Measurements from ENCODE around the gene R3HDM1.
"Not testable (repeated sequence)": the region's sequence is repeated elsewhere in the genome, so short reads cannot be mapped to it uniquely, and the experiment has no call there.

Gene R3HDM1

DNA sequence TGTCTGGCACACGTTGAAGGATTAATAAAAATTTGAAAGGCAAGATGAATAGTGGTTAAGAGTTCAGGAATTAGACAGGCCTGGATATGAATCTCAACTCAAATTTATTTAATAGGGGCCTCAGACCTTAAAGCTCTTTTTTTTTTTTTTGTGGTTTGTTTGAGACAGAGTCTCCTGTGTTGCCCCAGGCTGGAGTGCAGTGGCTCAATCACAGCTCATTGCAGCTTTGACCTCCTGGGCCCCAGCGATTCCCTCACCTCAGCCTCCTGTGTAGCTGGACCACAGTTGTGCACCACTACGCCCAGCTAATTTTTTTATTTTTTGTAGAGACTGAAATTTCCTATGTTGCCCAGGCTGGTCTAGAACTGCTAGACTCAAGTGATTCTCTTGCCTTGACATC, 3.3 kb upstream of the R3HDM1 start:
- Histone ChIP-seq H3K9me3 (ENCODE audit: insufficient read depth, low read length) (no peaks in the 10 kb centered on the region), H3F3A (ENCODE audit: insufficient read depth) (peaks cover 5% of the 10 kb centered on the region; the same call in 1 of the 2 replicates), H3K9me2 (replicated peaks; ENCODE audit: insufficient read depth, low read length) (no peaks in the 10 kb centered on the region), H3K79me2 (ENCODE audit: insufficient read depth, low read length) (peaks cover 73% of the 10 kb centered on the region), H3K4me2 (ENCODE audit: low read depth, low read length, poor library complexity, severe bottlenecking) (peak overlapping the region; percentile 85), H3K4me3 (ENCODE audit: insufficient read depth, low read length, poor library complexity, severe bottlenecking) (no peak overlapping the region), H3K27ac (ENCODE audit: low read depth, low read length) (no peak overlapping the region), H4K20me1 (ENCODE audit: low read depth, low read length) (0 out of 2 replicates have a peak, but pooled peaks cover 4% of the 10 kb centered on the region), H3K36me3 (ENCODE audit: low read length) (peaks cover 6% of the 10 kb centered on the region; the same call in 1 of the 2 replicates), H3K9ac (ENCODE audit: low read length) (no peak overlapping the region), H2AFZ (ENCODE audit: low read depth, low read length, severe bottlenecking) (no peak overlapping the region), H3K27me3 (ENCODE audit: low read length) (no peaks in the 10 kb centered on the region)
- TF ChIP-seq, protein P1, sequence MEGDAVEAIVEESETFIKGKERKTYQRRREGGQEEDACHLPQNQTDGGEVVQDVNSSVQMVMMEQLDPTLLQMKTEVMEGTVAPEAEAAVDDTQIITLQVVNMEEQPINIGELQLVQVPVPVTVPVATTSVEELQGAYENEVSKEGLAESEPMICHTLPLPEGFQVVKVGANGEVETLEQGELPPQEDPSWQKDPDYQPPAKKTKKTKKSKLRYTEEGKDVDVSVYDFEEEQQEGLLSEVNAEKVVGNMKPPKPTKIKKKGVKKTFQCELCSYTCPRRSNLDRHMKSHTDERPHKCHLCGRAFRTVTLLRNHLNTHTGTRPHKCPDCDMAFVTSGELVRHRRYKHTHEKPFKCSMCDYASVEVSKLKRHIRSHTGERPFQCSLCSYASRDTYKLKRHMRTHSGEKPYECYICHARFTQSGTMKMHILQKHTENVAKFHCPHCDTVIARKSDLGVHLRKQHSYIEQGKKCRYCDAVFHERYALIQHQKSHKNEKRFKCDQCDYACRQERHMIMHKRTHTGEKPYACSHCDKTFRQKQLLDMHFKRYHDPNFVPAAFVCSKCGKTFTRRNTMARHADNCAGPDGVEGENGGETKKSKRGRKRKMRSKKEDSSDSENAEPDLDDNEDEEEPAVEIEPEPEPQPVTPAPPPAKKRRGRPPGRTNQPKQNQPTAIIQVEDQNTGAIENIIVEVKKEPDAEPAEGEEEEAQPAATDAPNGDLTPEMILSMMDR (IDR thresholded peaks at IDR 0.05; ENCODE audit: insufficient read depth, low read length, poor library complexity, severe bottlenecking) = no peak
- no peak for TF ChIP-seq EZH2phosphoT487 (conservative IDR thresholded peaks at IDR 0.05; ENCODE audit: low read length)

DNA sequence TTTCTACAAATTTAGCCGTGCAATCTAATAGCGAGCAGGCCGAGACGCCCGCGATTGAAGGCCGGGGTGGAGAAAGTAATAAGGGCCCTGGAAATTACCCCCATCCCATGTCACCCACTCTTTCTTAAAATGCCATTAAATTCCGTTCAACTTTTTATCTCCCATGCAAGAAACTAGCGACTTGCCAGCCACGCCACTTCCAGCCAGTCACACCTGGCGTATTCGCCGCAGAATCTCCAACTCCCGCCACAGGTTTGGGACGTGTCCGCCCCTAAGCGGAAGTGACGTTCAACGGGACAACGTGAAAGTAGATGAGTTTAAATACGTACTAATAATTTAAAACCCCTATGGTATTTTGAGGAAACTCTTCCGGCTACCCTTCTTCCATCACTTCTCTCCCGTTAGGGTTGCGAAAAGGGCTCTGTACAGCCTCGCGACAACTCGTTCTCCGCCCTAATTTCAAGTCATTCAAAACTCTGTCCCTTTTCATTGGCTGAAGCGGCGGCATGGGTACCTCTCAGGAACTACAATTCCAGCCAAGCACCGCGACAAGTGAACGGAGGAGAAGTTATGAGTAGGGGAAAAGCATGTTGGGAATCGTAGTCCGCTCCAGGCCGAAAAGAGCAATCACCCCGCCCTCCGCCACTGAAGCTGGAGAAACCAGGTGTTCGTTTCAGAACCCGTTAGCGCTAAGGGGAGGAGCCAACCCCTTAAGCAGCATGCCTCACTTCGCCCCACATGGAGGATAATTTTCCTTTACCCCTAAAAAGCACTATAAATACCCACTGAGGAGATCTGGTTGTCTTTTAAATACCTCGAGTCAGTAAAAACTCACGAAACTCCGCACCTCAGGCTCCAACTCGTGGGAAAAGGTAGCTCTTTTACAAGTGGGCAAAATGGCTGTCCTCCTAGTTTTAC, 712 bp upstream of the R3HDM1 start, which contains the start of gene ZRANB3:
TSS of gene ZRANB3 (minus strand) at position 906 of the 918 bp plus-strand sequence.
- Histone ChIP-seq H3K4me2 (ENCODE audit: low read depth, low read length, poor library complexity, severe bottlenecking) (peak within 1 kb of the TSS; percentile 85), H4K20me1 (ENCODE audit: low read depth, low read length) (peaks cover 15% of the 10 kb centered on the region; the same call in 1 of the 2 replicates), H3K4me3 (ENCODE audit: insufficient read depth, low read length, poor library complexity, severe bottlenecking) (peak within 1 kb of the TSS; percentile 96), H3F3A (ENCODE audit: insufficient read depth) (peaks cover 5% of the 10 kb centered on the region; the same call in 1 of the 2 replicates), H3K9me2 (replicated peaks; ENCODE audit: insufficient read depth, low read length) (no peaks in the 10 kb centered on the region), H3K9me3 (ENCODE audit: insufficient read depth, low read length) (no peaks in the 10 kb centered on the region), H3K27ac (ENCODE audit: low read depth, low read length) (peak within 1 kb of the TSS; percentile 81), H3K27me3 (ENCODE audit: low read length) (no peaks in the 10 kb centered on the region), H3K9ac (ENCODE audit: low read length) (peak within 1 kb of the TSS; percentile 88), H3K36me3 (ENCODE audit: low read length) (no peaks in the 10 kb centered on the region), H3K79me2 (ENCODE audit: insufficient read depth, low read length) (peaks cover 75% of the 10 kb centered on the region), H2AFZ (ENCODE audit: low read depth, low read length, severe bottlenecking) (peak within 1 kb of the TSS; percentile 65)
- no peak for TF ChIP-seq EZH2phosphoT487 (conservative IDR thresholded peaks at IDR 0.05; ENCODE audit: low read length)
- TF ChIP-seq, protein P1 (IDR thresholded peaks at IDR 0.05; ENCODE audit: insufficient read depth, low read length, poor library complexity, severe bottlenecking) = no peak

DNA sequence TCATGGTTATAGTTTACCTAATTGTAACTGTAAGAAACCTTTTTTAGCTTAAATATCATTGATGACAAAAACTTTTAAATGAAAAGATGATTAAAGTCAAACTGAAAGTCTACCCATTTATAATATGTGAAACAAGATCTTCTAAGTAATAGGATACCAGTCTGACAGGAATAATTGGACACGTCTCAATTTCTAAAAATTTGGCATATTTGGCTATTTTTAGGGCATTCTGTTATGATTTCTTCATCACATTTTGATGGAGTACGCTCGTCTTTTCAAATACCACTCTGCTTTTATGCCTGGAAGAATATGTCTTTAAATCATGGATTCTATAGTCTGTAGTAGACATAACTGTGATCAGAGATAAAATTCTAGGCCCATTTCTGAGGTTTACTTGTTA, 1.3 kb downstream of the R3HDM1 start:
- no peak overlapping the region for H3K27ac ChIP-seq (ENCODE audit: low read depth, low read length)
- H4K20me1 ChIP-seq (ENCODE audit: low read depth, low read length) = peaks cover 15% of the 10 kb centered on the region; the same call in 1 of the 2 replicates
- H3K9ac ChIP-seq (ENCODE audit: low read length) = peak overlapping the region; percentile 88
- H3K27me3 ChIP-seq (ENCODE audit: low read length) = no peaks in the 10 kb centered on the region
- H3F3A ChIP-seq (ENCODE audit: insufficient read depth) = peaks cover 5% of the 10 kb centered on the region; the same call in 1 of the 2 replicates
- peak overlapping the region; percentile 85 for H3K4me2 ChIP-seq (ENCODE audit: low read depth, low read length, poor library complexity, severe bottlenecking)
- peaks cover 82% of the 10 kb centered on the region for H3K79me2 ChIP-seq (ENCODE audit: insufficient read depth, low read length)
- no peaks in the 10 kb centered on the region for H3K9me2 ChIP-seq (replicated peaks; ENCODE audit: insufficient read depth, low read length)
- H3K4me3 ChIP-seq (ENCODE audit: insufficient read depth, low read length, poor library complexity, severe bottlenecking) = peak overlapping the region; percentile 96
- H2AFZ ChIP-seq (ENCODE audit: low read depth, low read length, severe bottlenecking) = no peak overlapping the region
- no peaks in the 10 kb centered on the region for H3K9me3 ChIP-seq (ENCODE audit: insufficient read depth, low read length)
- TF ChIP-seq, protein P1 (IDR thresholded peaks at IDR 0.05; ENCODE audit: insufficient read depth, low read length, poor library complexity, severe bottlenecking) = no peak
- no peak for TF ChIP-seq EZH2phosphoT487 (conservative IDR thresholded peaks at IDR 0.05; ENCODE audit: low read length)
- no peaks in the 10 kb centered on the region for H3K36me3 ChIP-seq (ENCODE audit: low read length)

DNA sequence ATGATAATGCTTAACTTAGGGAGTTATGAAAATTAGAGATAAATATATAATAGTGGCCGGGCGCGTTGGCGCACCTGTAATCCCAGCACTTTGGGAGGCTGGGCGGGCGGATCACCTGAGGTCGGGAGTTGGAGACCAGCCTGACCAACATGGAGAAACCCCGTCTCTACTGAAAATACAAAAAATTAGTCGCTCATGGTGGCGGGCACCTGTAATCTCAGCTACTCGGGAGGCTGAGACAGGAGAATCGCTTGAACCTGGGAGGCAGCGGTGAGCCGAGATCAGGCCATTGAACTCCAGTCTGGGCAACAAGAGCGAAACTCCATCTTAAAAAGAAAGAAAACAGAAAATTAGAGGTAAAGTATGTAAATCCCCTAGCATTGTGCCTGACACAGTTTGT, 2.3 kb downstream of the R3HDM1 start:
- not testable (repeated sequence) for H3K4me3 ChIP-seq (ENCODE audit: insufficient read depth, low read length, poor library complexity, severe bottlenecking); H3K9ac ChIP-seq (ENCODE audit: low read length); H3K27me3 ChIP-seq (ENCODE audit: low read length); H3K9me2 ChIP-seq (replicated peaks; ENCODE audit: insufficient read depth, low read length); H2AFZ ChIP-seq (ENCODE audit: low read depth, low read length, severe bottlenecking); H3K9me3 ChIP-seq (ENCODE audit: insufficient read depth, low read length); H3F3A ChIP-seq (ENCODE audit: insufficient read depth); H3K36me3 ChIP-seq (ENCODE audit: low read length); H3K27ac ChIP-seq (ENCODE audit: low read depth, low read length)
- Histone ChIP-seq H3K79me2 (ENCODE audit: insufficient read depth, low read length) (peaks cover 82% of the 10 kb centered on the region), H4K20me1 (ENCODE audit: low read depth, low read length) (peaks cover 15% of the 10 kb centered on the region; the same call in 1 of the 2 replicates), H3K4me2 (ENCODE audit: low read depth, low read length, poor library complexity, severe bottlenecking) (peak overlapping the region; percentile 85)
